DMS153 treated with DMSO at 0.1 percent for 48 hours (cell line): ENCODE results near the gene ELFN1.
A peak's percentile ranks its signal among the peaks of the same experiment; 100 is the strongest.

Experiments used
- DNase-seq: peaks from one replicate; lab custom pipeline; 2025; ENCODE audit not compliant: unreplicated experiment; lab: John Stamatoyannopoulos, UW

The ELFN1 gene

GRCh38 chr7:1739593-1739992 lies 69.5 kb downstream of the ELFN1 start:
- DNase-seq = no peak

GRCh38 chr7:1740214-1740613 lies 70.1 kb downstream of the ELFN1 start:
- DNase-seq = no peak

- DNase-seq = no peak
Observed at GRCh38 chr7:1741246-1741645, 71.2 kb downstream of the ELFN1 start.

- DNase-seq = peak; percentile 28
Observed at GRCh38 chr7:1741751-1742554, 71.9 kb downstream of the ELFN1 start.

GRCh38 chr7:1742555-1743303 lies 72.7 kb downstream of the ELFN1 start:
- peak; percentile 72 for DNase-seq

GRCh38 chr7:1743481-1744230 lies 73.6 kb downstream of the ELFN1 start:
- no peak for DNase-seq

- no peak for DNase-seq
Observed at GRCh38 chr7:1744296-1745017, 74.4 kb downstream of the ELFN1 start.

GRCh38 chr7:1745018-1745532 lies 75.0 kb downstream of the ELFN1 start:
- DNase-seq = no peak

GRCh38 chr7:1745576-1746490 lies 75.8 kb downstream of the ELFN1 start:
- no peak for DNase-seq

GRCh38 chr7:1746491-1746975 lies 76.5 kb downstream of the ELFN1 start:
- DNase-seq = no peak

- no peak for DNase-seq
Observed at GRCh38 chr7:1747004-1747801, 77.1 kb downstream of the ELFN1 start.

- DNase-seq = peak; percentile 37
Observed at GRCh38 chr7:1748076-1748838, 78.2 kb downstream of the ELFN1 start.

- DNase-seq = no peak
Observed at GRCh38 chr7:1748839-1749173, 78.7 kb downstream of the ELFN1 start.

- DNase-seq = no peak
Observed at GRCh38 chr7:1749351-1749863, 79.3 kb downstream of the ELFN1 start.

GRCh38 chr7:1749864-1750466 lies 79.9 kb downstream of the ELFN1 start:
- peak; percentile 26 for DNase-seq

GRCh38 chr7:1750541-1751021 lies 80.5 kb downstream of the ELFN1 start:
- no peak for DNase-seq

GRCh38 chr7:1752111-1752510 lies 82.0 kb downstream of the ELFN1 start:
- DNase-seq = no peak
